ENCODE data around the gene CEP112. TPM values are rescaled to one million over a fixed set of nuclear protein-coding genes. Genes with fewer than 3 reads are reported as not detected.

CEP112 gene
- total RNA-seq, 1 experiment from 2014 or later: 5.4 TPM

DNA sequence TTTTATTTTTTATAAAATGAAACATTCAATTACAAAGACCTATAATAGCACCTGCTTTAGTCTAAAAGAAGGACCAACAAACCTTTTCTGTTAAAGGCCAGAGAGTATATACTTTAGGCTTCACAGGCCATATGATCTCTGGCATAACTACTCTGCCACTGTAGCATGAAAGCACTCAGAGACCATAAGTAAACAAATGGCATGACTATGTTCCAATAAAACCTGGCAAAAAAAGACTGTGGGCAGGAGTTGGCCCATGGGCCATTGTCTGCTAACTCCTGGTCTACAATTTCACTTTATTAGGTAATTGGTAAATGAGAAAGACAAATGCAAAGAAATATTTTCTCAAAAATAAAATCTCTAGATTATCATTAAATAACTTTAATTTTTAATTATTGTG is 14.9 kb downstream of the CEP112 start:
- Mint-ChIP-seq H3K9me3 (ENCODE audit: low read depth, unreplicated experiment) (no peaks in the 10 kb centered on the region), H3K4me1 (ENCODE audit: low read depth, unreplicated experiment) (no peaks in the 10 kb centered on the region), H3K36me3 (ENCODE audit: insufficient read depth, unreplicated experiment) (no peaks in the 10 kb centered on the region), H3K27me3 (ENCODE audit: unreplicated experiment) (no peaks in the 10 kb centered on the region), H3K4me3 (ENCODE audit: low read depth, unreplicated experiment) (no peak overlapping the region), H3K27ac (ENCODE audit: unreplicated experiment) (no peak overlapping the region)
- BruUV-seq (replicated peaks): no TSS peak
- intact Hi-C loops (cut with micrococcal nuclease; ENCODE audit: unreplicated experiment): no loop called here
- no peak for TF ChIP-seq CTCF (IDR thresholded peaks at IDR 0.05; ENCODE audit: unreplicated experiment)
- no peak for DNase-seq
- CTCF ChIA-PET: no interaction called here

GRCh38 chr17:66175892-66176291 is 16.0 kb downstream of the CEP112 start:
- Mint-ChIP-seq H3K27me3 (ENCODE audit: unreplicated experiment) (no peaks in the 10 kb centered on the region), H3K4me1 (ENCODE audit: low read depth, unreplicated experiment) (no peaks in the 10 kb centered on the region), H3K9me3 (ENCODE audit: low read depth, unreplicated experiment) (no peaks in the 10 kb centered on the region), H3K36me3 (ENCODE audit: insufficient read depth, unreplicated experiment) (no peaks in the 10 kb centered on the region), H3K27ac (ENCODE audit: unreplicated experiment) (no peak overlapping the region), H3K4me3 (ENCODE audit: low read depth, unreplicated experiment) (no peak overlapping the region)
- TF ChIP-seq CTCF (IDR thresholded peaks at IDR 0.05; ENCODE audit: unreplicated experiment): no peak
- DNase-seq: no peak
- intact Hi-C loops (cut with micrococcal nuclease; ENCODE audit: unreplicated experiment): no loop called here
- CTCF ChIA-PET: no interaction called here
- BruUV-seq (replicated peaks): no TSS peak

DNA sequence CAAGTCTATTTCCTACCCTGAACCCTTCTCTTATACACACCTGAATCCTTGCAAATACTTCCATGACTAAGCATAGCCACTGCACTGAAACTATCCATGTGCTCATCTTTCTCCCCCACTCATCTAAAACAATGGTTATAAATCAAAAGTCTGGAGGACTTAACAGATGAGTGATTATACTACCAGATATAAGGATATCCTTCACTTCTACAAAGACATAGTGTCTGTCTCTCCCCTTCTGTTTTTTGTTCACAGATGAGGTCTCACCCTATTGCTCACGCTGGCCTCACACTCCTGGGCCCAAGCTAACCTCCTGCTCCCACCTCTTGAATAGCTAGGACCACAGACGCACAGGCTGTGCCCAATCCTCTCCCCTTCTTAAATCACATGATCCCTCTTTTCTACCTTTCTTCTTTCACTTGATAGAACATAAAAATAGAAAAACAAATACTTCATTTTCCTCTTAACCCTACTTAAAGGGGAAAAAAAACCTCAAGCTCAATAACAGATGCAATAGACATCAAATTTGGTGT is 19.2 kb downstream of the CEP112 start:
- Mint-ChIP-seq H3K27ac (ENCODE audit: unreplicated experiment) (no peak overlapping the region), H3K27me3 (ENCODE audit: unreplicated experiment) (no peaks in the 10 kb centered on the region), H3K4me3 (ENCODE audit: low read depth, unreplicated experiment) (no peak overlapping the region), H3K36me3 (ENCODE audit: insufficient read depth, unreplicated experiment) (no peaks in the 10 kb centered on the region), H3K4me1 (ENCODE audit: low read depth, unreplicated experiment) (no peaks in the 10 kb centered on the region), H3K9me3 (ENCODE audit: low read depth, unreplicated experiment) (no peaks in the 10 kb centered on the region)
- BruUV-seq (replicated peaks): no TSS peak
- TF ChIP-seq CTCF (IDR thresholded peaks at IDR 0.05; ENCODE audit: unreplicated experiment): no peak
- intact Hi-C loops (cut with micrococcal nuclease; ENCODE audit: unreplicated experiment): no loop called here
- DNase-seq: no peak
- CTCF ChIA-PET: interaction anchor here (0.8 kb wide), 1 partner anchor 616 kb away, joined by 3 read pairs; no protein-coding TSS in a partner anchor

GRCh38 chr17:66172144-66172543 is 19.8 kb downstream of the CEP112 start:
- no peak for TF ChIP-seq CTCF (IDR thresholded peaks at IDR 0.05; ENCODE audit: unreplicated experiment)
- no peaks in the 10 kb centered on the region for H3K27me3 Mint-ChIP-seq (ENCODE audit: unreplicated experiment)
- no peak for DNase-seq
- intact Hi-C loops (cut with micrococcal nuclease; ENCODE audit: unreplicated experiment): no loop called here
- no peaks in the 10 kb centered on the region for H3K9me3 Mint-ChIP-seq (ENCODE audit: low read depth, unreplicated experiment)
- no peak overlapping the region for H3K4me3 Mint-ChIP-seq (ENCODE audit: low read depth, unreplicated experiment)
- no peak overlapping the region for H3K27ac Mint-ChIP-seq (ENCODE audit: unreplicated experiment)
- CTCF ChIA-PET: no interaction called here
- BruUV-seq (replicated peaks): no TSS peak
- no peaks in the 10 kb centered on the region for H3K4me1 Mint-ChIP-seq (ENCODE audit: low read depth, unreplicated experiment)
- H3K36me3 Mint-ChIP-seq (ENCODE audit: insufficient read depth, unreplicated experiment): no peaks in the 10 kb centered on the region

Data from Calu3 (cell line).